ENCODE results near the gene SMIM45.

SMIM45 gene

DNA sequence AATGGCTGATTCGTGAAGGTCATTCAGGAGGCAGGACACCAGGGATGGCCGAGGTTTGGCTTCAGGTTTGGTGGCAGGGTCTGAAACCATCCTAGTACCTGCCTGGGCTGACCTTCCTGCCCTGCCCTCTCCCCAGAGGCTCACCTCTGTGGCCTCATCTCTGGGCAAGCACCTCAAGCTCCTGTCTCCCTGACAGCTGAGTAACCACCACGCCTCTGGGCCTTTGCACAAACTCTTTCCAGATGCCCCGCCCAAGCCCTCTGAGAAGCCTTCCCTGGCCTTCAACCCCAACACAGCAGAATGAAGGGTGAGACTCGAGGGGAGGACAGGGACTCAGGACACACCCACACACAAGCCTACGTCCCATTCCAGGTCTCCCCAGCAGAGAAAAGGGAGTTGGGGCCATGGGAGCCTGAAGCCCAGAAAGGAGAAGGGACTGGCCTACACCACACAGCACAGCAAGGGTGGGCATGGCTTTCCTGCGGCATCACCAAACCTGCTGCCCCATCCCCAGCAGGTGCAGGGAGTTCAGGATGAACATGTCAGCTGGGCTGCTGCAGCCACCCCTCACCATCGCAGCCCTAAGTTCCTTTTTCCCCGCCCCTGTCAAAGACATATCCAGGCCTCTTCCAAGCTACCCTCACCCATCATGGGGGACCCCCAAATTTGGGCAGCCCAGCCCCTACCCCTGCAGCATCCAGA, 39.5 kb upstream of the SMIM45 start:
- no peak for DNase-seq (ENCODE audit: low read depth)
- H3K4me3 ChIP-seq (ENCODE audit: low read depth, low read length), result no peak overlapping the region
- TF ChIP-seq, protein P1, sequence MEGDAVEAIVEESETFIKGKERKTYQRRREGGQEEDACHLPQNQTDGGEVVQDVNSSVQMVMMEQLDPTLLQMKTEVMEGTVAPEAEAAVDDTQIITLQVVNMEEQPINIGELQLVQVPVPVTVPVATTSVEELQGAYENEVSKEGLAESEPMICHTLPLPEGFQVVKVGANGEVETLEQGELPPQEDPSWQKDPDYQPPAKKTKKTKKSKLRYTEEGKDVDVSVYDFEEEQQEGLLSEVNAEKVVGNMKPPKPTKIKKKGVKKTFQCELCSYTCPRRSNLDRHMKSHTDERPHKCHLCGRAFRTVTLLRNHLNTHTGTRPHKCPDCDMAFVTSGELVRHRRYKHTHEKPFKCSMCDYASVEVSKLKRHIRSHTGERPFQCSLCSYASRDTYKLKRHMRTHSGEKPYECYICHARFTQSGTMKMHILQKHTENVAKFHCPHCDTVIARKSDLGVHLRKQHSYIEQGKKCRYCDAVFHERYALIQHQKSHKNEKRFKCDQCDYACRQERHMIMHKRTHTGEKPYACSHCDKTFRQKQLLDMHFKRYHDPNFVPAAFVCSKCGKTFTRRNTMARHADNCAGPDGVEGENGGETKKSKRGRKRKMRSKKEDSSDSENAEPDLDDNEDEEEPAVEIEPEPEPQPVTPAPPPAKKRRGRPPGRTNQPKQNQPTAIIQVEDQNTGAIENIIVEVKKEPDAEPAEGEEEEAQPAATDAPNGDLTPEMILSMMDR (IDR thresholded peaks at IDR 0.05; ENCODE audit: insufficient read depth, low read depth, low read length, missing control alignments), result no peak

DNA sequence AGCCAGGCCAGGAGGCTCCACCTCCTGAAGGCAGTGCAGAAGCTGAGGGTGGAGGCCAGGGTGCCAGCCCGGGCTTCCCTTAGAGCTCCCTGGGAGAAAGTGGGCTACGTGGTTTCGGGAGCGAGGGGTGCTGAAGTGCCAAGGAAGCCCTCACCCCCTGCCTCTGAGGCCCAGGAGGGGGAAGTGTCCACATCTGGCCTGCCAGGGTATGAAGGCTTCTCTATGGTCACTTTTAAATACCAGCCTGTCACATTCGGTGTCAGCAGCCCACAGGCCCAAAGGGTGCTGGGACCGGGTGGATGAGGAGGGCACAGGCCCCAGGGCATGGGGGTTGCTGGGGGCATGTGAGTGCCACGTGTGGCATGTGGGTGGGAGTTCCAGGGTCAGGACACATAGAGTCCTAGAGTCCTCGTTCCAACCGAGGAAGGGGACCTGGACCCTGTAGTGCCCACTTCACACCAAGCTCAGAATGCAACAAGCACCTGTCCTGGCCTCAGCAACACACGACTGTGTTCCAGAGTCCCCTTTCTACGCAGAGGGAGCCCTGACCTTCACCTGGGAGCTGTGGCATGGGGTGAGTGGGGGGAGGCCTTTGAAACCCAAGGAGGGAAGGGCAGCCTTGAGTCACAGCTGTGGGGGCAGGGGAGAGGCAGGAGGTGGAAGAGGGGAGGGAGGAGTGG, 38.8 kb upstream of the SMIM45 start:
- TF ChIP-seq, protein P1 (IDR thresholded peaks at IDR 0.05; ENCODE audit: insufficient read depth, low read depth, low read length, missing control alignments), result no peak
- no peak overlapping the region for H3K4me3 ChIP-seq (ENCODE audit: low read depth, low read length)
- DNase-seq (ENCODE audit: low read depth), result no peak

DNA sequence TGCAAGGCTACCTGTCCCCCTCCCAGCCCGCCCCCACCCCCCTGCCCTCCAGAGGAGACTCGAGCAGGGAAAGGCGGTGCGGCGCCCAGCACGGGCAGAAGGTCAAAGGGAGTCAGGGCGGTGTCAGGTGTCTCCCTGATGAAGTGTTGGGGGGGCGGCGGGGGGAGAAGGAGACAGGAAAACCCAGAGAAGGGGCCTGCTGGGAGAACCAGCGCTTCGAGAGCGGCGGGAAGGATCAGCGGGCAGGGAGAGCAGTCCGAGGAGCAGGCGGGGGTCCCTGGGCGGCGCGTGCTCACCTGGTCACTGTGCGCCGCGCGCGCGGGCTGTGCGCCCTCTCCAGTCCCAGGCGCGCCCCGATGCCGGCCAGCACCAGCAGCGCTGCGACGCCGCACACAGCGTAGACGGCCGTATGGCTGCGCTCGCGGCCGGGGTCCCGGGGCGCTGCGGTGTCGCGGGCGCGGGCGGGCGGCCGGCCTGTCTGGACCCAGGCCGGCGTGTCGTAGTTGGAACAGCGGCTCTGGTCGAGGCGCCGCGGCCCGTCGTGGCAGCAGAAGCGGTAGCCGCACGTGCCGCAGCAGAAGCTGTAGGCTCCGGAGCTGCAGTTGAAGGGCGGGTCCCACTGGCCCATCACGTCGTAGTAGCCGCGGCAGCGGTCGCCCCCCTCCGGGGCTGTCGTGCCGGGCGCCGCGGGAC, 38.0 kb upstream of the SMIM45 start:
- H3K4me3 ChIP-seq (ENCODE audit: low read depth, low read length), result no peak overlapping the region; the same call in 1 of the 2 replicates
- TF ChIP-seq, protein P1 (IDR thresholded peaks at IDR 0.05; ENCODE audit: insufficient read depth, low read depth, low read length, missing control alignments), result no peak
- DNase-seq (ENCODE audit: low read depth), result no peak

DNA sequence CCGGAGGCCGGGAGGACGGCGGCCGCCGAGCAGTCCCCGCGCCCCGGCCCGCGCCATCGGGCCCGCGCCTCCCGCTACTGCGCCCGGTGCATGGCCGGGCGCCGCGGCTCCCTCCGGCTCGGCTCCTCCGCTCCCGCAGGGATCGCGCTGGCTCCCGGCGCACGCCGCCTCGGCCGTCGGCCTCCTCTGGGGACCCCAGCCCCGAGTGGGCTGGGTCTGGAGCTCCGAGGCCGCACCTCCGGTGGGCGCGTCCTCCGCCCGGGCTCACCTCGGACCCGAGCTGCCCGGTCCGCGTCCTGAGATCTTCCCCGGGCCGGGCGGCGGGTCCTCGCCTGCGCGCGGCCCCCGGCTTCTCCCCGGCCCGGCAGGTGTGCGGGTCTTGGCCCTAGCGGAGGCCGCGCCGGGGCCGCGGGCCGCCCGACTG, 37.3 kb upstream of the SMIM45 start:
- DNase-seq (ENCODE audit: low read depth), result no peak
- TF ChIP-seq, protein P1 (IDR thresholded peaks at IDR 0.05; ENCODE audit: insufficient read depth, low read depth, low read length, missing control alignments), result no peak
- peak overlapping the region; percentile 41 for H3K4me3 ChIP-seq (ENCODE audit: low read depth, low read length)

DNA sequence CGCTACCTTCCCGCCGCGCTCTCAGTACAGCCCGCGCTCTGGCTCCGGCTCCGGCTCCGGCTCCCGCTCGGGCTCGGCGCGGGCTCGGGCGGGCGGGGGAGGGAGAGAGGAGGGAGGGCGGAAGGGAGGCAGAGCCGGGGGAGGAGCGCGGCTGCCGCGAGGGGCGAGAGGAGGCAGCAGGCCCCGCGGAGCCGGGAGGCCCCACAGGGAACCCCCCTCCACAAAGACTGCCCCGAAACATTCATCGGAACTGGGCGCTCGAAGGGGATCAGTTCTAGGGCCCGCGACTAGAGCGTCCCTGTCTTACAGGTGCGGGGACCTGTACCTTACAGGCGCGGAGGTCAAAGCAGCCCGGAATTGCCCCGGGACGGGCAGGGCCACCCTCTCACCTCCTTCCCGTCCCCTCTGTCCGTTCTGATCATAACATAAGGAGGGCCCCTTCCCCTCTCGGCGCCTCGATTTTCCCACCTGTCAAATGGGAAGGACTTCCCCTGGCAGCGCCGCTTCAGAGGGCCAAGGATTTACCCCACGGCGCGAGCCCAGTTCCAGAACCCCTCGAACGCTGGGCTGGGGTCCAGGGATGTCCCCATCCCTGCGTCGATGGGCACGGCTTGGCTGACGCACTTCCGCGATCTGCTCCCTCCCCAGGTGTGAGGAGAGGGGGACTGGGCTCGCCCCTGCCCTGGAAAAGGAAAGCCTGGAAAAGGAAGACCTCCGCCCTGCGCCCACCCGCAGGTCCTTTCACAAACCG, 36.7 kb upstream of the SMIM45 start, which contains the start of gene SHISA8:
TSS of gene SHISA8 (minus strand) at position 40 of the 751 bp plus-strand sequence. CDS start 407 bp downstream, outside the sequence.
- DNase-seq (ENCODE audit: low read depth), result peak; percentile 59
- H3K4me3 ChIP-seq (ENCODE audit: low read depth, low read length), result peak within 1 kb of the TSS; percentile 46
- TF ChIP-seq, protein P1 (IDR thresholded peaks at IDR 0.05; ENCODE audit: insufficient read depth, low read depth, low read length, missing control alignments), result no peak

DNA sequence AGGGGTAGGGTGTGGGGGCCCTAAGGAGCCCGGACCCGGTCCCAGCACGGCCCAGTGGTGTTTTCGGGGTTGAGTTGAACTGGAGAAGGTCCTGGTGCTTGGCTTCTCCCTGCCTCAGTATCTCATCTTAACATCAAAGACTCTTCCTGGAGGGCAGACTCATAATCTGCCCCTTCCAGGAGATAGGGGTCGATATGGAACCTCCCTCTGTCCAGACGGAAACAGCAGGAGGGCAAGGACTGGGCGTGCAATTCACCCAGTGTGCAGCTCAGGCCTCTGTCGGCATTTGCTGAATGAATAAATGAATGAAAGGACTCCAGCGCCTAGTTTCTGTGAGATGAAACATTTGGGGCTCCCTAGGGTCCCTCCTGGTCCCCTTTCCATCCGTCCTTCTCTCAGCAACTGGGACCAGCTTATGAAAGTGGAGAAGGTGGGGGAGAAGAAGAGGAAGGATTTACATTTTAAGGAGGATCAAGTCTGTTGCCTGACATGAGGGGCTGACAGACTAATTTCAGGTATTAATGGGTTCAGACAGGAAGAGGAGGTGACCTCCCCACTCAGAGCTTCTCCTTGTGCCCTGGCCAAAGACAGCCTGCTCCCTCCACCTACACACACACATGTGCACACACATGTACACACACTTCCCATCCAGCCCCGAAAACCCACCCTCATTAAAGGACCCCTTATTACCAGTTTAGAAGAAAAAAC, 36.0 kb upstream of the SMIM45 start:
- no peak for DNase-seq (ENCODE audit: low read depth)
- TF ChIP-seq, protein P1 (IDR thresholded peaks at IDR 0.05; ENCODE audit: insufficient read depth, low read depth, low read length, missing control alignments), result no peak
- no peak overlapping the region for H3K4me3 ChIP-seq (ENCODE audit: low read depth, low read length)
